LoVo (cell line): ENCODE measurements around the gene NECAB2.

Source experiments
- DNase-seq: peaks from one replicate; pipeline ENCODE4 v3.0.0-alpha.2; 2016; ENCODE audit warnings: low spot score

Gene NECAB2

GRCh38 chr16:84045001-84045817 lies 77.2 kb downstream of the NECAB2 start:
- no peak for DNase-seq

GRCh38 chr16:84045818-84046470 lies 77.9 kb downstream of the NECAB2 start:
- DNase-seq = no peak

GRCh38 chr16:84047206-84047605 lies 79.2 kb downstream of the NECAB2 start:
- no peak for DNase-seq

GRCh38 chr16:84047626-84048025 lies 79.6 kb downstream of the NECAB2 start:
- DNase-seq = no peak

- no peak for DNase-seq
Observed at GRCh38 chr16:84048270-84048669, 80.2 kb downstream of the NECAB2 start.

- DNase-seq = no peak
Observed at GRCh38 chr16:84048871-84049270, 80.8 kb downstream of the NECAB2 start.

- DNase-seq = no peak
Observed at GRCh38 chr16:84049403-84050060, 81.5 kb downstream of the NECAB2 start.

GRCh38 chr16:84050316-84050715 lies 82.3 kb downstream of the NECAB2 start:
- no peak for DNase-seq

GRCh38 chr16:84052071-84052622 lies 84.1 kb downstream of the NECAB2 start:
- DNase-seq = no peak
